ENCODE data around the gene CALHM2.

CALHM2 gene

DNA sequence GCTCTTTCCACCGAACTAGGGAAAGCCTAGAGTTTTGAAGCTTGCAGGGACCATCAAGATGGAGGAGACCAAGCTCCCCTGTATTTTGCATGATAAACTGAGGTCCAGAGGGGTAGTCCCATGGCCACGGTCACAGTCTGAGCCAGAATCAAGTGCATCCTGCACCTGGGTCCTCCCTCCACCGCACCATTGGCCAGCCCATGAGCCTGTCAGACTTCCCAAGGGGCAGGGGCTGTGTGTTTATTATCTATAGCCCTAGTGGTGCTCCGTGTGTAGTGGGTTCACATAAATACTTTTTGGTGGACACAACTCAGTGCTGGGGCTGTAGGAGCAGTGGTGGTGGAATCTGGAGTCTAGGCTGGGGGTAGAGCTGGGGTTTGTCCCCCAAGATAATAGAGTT is 23.3 kb upstream of the CALHM2 start:
- TF ChIP-seq, protein P1, sequence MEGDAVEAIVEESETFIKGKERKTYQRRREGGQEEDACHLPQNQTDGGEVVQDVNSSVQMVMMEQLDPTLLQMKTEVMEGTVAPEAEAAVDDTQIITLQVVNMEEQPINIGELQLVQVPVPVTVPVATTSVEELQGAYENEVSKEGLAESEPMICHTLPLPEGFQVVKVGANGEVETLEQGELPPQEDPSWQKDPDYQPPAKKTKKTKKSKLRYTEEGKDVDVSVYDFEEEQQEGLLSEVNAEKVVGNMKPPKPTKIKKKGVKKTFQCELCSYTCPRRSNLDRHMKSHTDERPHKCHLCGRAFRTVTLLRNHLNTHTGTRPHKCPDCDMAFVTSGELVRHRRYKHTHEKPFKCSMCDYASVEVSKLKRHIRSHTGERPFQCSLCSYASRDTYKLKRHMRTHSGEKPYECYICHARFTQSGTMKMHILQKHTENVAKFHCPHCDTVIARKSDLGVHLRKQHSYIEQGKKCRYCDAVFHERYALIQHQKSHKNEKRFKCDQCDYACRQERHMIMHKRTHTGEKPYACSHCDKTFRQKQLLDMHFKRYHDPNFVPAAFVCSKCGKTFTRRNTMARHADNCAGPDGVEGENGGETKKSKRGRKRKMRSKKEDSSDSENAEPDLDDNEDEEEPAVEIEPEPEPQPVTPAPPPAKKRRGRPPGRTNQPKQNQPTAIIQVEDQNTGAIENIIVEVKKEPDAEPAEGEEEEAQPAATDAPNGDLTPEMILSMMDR (conservative IDR thresholded peaks at IDR 0.05; ENCODE audit: low read depth, low read length), result no peak
- DNase-seq (ENCODE audit: low read depth), result no peak
- H3K4me3 ChIP-seq (ENCODE audit: low read depth, low read length), result no peak overlapping the region

DNA sequence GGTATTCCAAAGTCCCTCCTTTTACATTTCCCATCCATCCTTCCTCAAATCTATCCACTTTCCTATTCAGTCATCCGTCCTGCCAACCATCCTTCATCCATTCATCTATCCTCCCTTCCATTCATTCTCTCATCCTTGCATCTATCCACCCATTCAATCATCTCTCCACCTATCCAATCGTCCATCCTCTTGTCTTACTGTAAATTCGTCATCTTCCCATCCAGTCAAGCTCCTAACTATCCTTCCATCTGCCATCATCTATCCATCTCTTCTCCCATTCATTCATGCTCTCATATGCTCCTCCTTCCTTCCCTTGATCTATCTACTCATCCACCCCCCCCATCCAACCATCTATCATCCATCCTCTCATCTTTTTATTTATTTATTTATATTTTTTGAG is 21.9 kb upstream of the CALHM2 start:
- H3K4me3 ChIP-seq (ENCODE audit: low read depth, low read length), result no peak overlapping the region
- no peak for DNase-seq (ENCODE audit: low read depth)
- TF ChIP-seq, protein P1 (conservative IDR thresholded peaks at IDR 0.05; ENCODE audit: low read depth, low read length), result no peak

- H3K4me3 ChIP-seq (ENCODE audit: low read depth, low read length), result no peak overlapping the region
- peak; percentile 57 for DNase-seq (ENCODE audit: low read depth)
- TF ChIP-seq, protein P1 (conservative IDR thresholded peaks at IDR 0.05; ENCODE audit: low read depth, low read length), result no peak
These were observed 21.1 kb upstream of the CALHM2 start for GRCh38 chr10:103473261-103473671.

- DNase-seq (ENCODE audit: low read depth), result no peak
- no peak overlapping the region for H3K4me3 ChIP-seq (ENCODE audit: low read depth, low read length)
- TF ChIP-seq, protein P1 (conservative IDR thresholded peaks at IDR 0.05; ENCODE audit: low read depth, low read length), result no peak
These were observed 19.8 kb upstream of the CALHM2 start for GRCh38 chr10:103472005-103472404.

- no peak for DNase-seq (ENCODE audit: low read depth)
- H3K4me3 ChIP-seq (ENCODE audit: low read depth, low read length), result no peak overlapping the region
- TF ChIP-seq, protein P1 (conservative IDR thresholded peaks at IDR 0.05; ENCODE audit: low read depth, low read length), result no peak
These were observed 18.8 kb upstream of the CALHM2 start for GRCh38 chr10:103470761-103471653.

GRCh38 chr10:103469201-103469600 is 17.0 kb upstream of the CALHM2 start:
- TF ChIP-seq, protein P1 (conservative IDR thresholded peaks at IDR 0.05; ENCODE audit: low read depth, low read length), result no peak

DNA sequence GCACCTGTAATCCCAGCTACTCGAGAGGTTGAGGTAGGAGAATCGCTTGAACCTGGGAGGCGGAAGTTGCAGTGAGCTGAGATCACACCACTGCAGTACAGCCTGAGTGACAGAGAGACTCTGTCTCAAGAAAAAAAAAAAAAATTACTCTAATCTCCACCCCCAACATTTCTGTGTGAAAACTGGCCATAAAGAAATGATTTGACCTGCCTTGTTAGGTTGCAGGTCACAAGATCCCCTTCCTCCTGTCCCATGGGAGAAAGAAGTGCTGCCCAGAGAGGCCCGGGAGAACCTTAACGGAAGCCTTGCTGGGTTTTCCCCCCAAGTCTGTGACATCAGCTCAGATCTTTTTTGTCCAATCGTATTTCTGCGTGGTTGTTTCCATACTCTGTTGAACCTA is 15.2 kb upstream of the CALHM2 start:
- TF ChIP-seq, protein P1 (conservative IDR thresholded peaks at IDR 0.05; ENCODE audit: low read depth, low read length), result no peak
- no peak for DNase-seq (ENCODE audit: low read depth)
- no peak overlapping the region for H3K4me3 ChIP-seq (ENCODE audit: low read depth, low read length)

More at GRCh38 chr10:103469201-103469600, 17.0 kb upstream of the CALHM2 start:
- DNase-seq (ENCODE audit: low read depth), result no peak
- no peak overlapping the region for H3K4me3 ChIP-seq (ENCODE audit: low read depth, low read length)
